PC-9 (cell line): ENCODE measurements around the gene PHF3. TPM values are rescaled to one million over a fixed set of nuclear protein-coding genes. Genes with fewer than 3 reads are reported as not detected.

Source experiments
- BruUV-seq: library from RNA; stranded (reverse); fragments of 400-500 nt; replicated peaks from 2 replicates; lab custom pipeline; 2021; lab: Mats Ljungman, UMichigan
- CTCF ChIA-PET: fragments of 300-600 bp; sonication (Branson Sonifier 250); formaldehyde crosslinking; loops from one replicate; lab custom pipeline; 2022; ENCODE audit warnings: antibody characterized with exemption; lab: Charles Lee
- POLR2A ChIA-PET: fragments of 300-600 bp; sonication (Branson Sonifier 250); formaldehyde crosslinking; loops from one replicate; lab custom pipeline; 2022; ENCODE audit warnings: antibody characterized with exemption; ENCODE audit not compliant: unreplicated experiment; lab: Charles Lee
- DNase-seq, 2 experiments: peaks; one replicate each; pipeline versions ENCODE4 v3.0.0 to v3.0.0-alpha.2; 2015 to 2022; ENCODE audit warnings: mixed read lengths in 1 of 2
- H2AFZ ChIP-seq: fragments of 200-600 bp; sonication (generic); 2 replicates; pipeline ENCODE4 v1.8.1; 2017; ENCODE audit warnings: antibody characterized with exemption
- H3F3A ChIP-seq: fragments of 200-600 bp; sonication (generic); 2 replicates; pipeline ENCODE4 v1.8.1; 2017; ENCODE audit warnings: antibody characterized with exemption, mild to moderate bottlenecking, low read depth; ENCODE audit not compliant: insufficient read depth
- H3K27ac ChIP-seq: fragments of 200-600 bp; sonication (generic); 2 replicates; pipeline ENCODE4 v1.6.1; 2016; ENCODE audit warnings: mixed run types
- H3K27me3 ChIP-seq: fragments of 200-600 bp; sonication (generic); 2 replicates; pipeline ENCODE4 v1.6.1; 2016; ENCODE audit warnings: low read depth, mixed run types; ENCODE audit not compliant: insufficient read depth
- H3K36me3 ChIP-seq: fragments of 200-600 bp; sonication (generic); 2 replicates; pipeline ENCODE4 v1.6.1; 2016; ENCODE audit warnings: low read depth, mixed run types
- H3K4me1 ChIP-seq: fragments of 200-600 bp; sonication (generic); replicated peaks from 2 replicates; pipeline ENCODE4 v1.6.1; 2016; ENCODE audit warnings: mixed run types; ENCODE audit not compliant: insufficient read depth
- H3K4me2 ChIP-seq: fragments of 200-600 bp; sonication (generic); 2 replicates; pipeline ENCODE4 v1.6.1; 2017; ENCODE audit warnings: mixed run types
- H3K4me3 ChIP-seq: fragments of 200-600 bp; sonication (generic); 2 replicates; pipeline ENCODE4 v1.6.1; 2016; ENCODE audit warnings: mixed run types
- H3K79me2 ChIP-seq: fragments of 200-600 bp; sonication (generic); 2 replicates; pipeline ENCODE4 v1.6.1; 2017; ENCODE audit warnings: low read depth, mixed run types
- H3K9me2 ChIP-seq: fragments of 200-600 bp; sonication (generic); 2 replicates; pipeline ENCODE4 v1.8.1; 2017; ENCODE audit warnings: mild to moderate bottlenecking; ENCODE audit not compliant: insufficient read depth
- H3K9me3 ChIP-seq: fragments of 200-600 bp; sonication (generic); 2 replicates; pipeline ENCODE4 v1.8.1; 2016; ENCODE audit warnings: low read depth; ENCODE audit not compliant: insufficient read depth
- H4K20me1 ChIP-seq: fragments of 200-600 bp; sonication (generic); 2 replicates; pipeline ENCODE4 v1.8.1; 2017; ENCODE audit not compliant: insufficient read depth
- EZH2 ChIP-seq: fragments of 200-600 bp; sonication (generic); IDR thresholded peaks from 2 replicates; pipeline ENCODE4 v1.8.0; 2017; ENCODE audit warnings: antibody characterized with exemption, low read depth
- intact Hi-C: fragments of 100-400 bp; cut with micrococcal nuclease; formaldehyde crosslinking; loops from one replicate; pipeline ENCODE4 v1.10.0; 2022; ENCODE audit not compliant: unreplicated experiment
- total RNA-seq: library from RNA; stranded (reverse); gene quantifications from 2 replicates; pipeline ENCODE4 v1.2.3, GENCODE V29; 2021
- TF ChIP-seq, protein P1 (sequence below): fragments of 200-600 bp; sonication (generic); conservative IDR thresholded peaks from 2 replicates; pipeline ENCODE4 v1.6.1; 2017; ENCODE audit warnings: mixed run types, antibody characterized with exemption, mild to moderate bottlenecking, moderate library complexity

The PHF3 gene
- total RNA-seq, 1 experiment from 2014 or later: 67.1 TPM

DNA sequence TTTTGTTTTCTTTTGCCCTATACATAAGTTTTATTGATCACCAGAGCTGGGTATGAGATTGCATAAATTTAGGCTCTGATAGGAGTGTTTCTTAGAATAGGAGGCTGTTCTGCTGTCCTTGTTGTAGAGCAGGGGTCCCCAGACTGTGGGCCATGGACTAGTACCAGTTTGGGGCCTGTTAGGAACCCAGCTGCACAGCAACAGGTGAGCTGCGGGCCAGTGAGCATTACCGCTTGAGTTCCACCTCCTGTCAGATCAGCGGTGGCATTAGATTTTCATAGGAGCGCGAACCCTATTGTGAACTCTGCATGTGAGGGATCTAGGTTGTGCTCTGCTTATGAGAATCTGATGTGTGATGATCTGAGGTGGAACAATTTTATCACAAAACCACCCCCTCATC is 26.2 kb downstream of the PHF3 start:
- POLR2A ChIA-PET: no interaction called here
- Histone ChIP-seq H2AFZ (no peak overlapping the region), H3F3A (no peaks in the 10 kb centered on the region), H3K9me3 (no peaks in the 10 kb centered on the region), H4K20me1 (peaks cover 29% of the 10 kb centered on the region; the same call in 1 of the 2 replicates), H3K27me3 (no peaks in the 10 kb centered on the region), H3K4me3 (no peak overlapping the region), H3K9me2 (no peaks in the 10 kb centered on the region), H3K27ac (no peak overlapping the region), H3K4me2 (no peak overlapping the region), H3K36me3 (no peaks in the 10 kb centered on the region), H3K4me1 (no peaks in the 10 kb centered on the region), H3K79me2 (peaks cover 95% of the 10 kb centered on the region)
- intact Hi-C loops: no loop called here
- CTCF ChIA-PET: no interaction called here
- DNase-seq: no peak
- TF ChIP-seq, protein P1, sequence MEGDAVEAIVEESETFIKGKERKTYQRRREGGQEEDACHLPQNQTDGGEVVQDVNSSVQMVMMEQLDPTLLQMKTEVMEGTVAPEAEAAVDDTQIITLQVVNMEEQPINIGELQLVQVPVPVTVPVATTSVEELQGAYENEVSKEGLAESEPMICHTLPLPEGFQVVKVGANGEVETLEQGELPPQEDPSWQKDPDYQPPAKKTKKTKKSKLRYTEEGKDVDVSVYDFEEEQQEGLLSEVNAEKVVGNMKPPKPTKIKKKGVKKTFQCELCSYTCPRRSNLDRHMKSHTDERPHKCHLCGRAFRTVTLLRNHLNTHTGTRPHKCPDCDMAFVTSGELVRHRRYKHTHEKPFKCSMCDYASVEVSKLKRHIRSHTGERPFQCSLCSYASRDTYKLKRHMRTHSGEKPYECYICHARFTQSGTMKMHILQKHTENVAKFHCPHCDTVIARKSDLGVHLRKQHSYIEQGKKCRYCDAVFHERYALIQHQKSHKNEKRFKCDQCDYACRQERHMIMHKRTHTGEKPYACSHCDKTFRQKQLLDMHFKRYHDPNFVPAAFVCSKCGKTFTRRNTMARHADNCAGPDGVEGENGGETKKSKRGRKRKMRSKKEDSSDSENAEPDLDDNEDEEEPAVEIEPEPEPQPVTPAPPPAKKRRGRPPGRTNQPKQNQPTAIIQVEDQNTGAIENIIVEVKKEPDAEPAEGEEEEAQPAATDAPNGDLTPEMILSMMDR: no peak
- no peak for TF ChIP-seq EZH2
- no TSS peak for BruUV-seq

DNA sequence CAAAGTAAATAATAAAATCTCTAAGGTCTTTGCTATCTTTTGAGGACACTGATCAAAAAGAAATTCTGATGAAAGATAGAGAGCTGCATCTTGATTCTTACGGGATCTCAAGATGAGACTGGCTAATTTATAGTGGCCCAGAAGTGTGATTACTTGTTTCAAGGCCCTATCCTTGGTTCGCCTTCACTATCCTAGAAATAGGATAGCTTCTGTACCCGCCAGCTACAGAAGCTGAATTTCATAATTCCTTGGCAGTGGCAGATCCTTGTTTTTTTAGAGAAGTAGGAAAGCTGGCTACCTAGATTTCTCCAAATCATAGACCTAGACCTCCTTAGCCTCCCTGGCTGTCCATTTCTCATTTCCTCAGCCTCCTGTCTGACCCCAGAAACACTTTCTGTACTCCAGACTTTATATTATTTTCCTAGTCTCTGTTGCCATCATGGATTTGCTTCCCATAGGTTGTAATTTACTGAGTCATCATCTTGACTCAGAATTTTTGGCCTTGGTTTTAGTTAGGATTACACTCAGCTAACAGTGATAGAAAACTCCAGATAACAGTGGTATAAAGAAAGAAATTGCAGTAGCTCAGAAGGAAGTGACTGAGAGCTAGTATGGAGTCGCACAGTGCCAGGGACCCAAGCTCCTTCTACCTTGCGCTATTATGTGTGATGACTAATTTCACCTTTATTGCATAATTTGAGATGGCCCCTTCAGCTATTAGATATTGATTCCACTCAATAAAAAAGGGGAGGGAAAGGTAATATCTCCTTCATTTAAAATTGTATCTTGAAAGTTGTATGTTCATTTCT is 27.7 kb downstream of the PHF3 start:
- no peaks in the 10 kb centered on the region for H3K36me3 ChIP-seq
- no peak overlapping the region for H3K4me3 ChIP-seq
- ChIA-PET CTCF (no interaction called here), POLR2A (interaction anchor here (0.5 to 0.6 kb wide), 2 partner anchors 16 to 61 kb away, joined by 4 read pairs; no protein-coding TSS in a partner anchor)
- no peaks in the 10 kb centered on the region for H3K27me3 ChIP-seq
- no TSS peak for BruUV-seq
- no peaks in the 10 kb centered on the region for H3F3A ChIP-seq
- intact Hi-C loops: no loop called here
- no peaks in the 10 kb centered on the region for H3K4me1 ChIP-seq
- H4K20me1 ChIP-seq: 0 out of 2 replicates have a peak, but pooled peaks cover 24% of the 10 kb centered on the region
- H3K9me2 ChIP-seq: no peaks in the 10 kb centered on the region
- H3K9me3 ChIP-seq: no peaks in the 10 kb centered on the region
- TF ChIP-seq EZH2: no peak
- TF ChIP-seq, protein P1: no peak
- H2AFZ ChIP-seq: no peak overlapping the region
- no peak for DNase-seq
- peaks cover 95% of the 10 kb centered on the region for H3K79me2 ChIP-seq
- H3K27ac ChIP-seq: no peak overlapping the region
- no peak overlapping the region for H3K4me2 ChIP-seq

DNA sequence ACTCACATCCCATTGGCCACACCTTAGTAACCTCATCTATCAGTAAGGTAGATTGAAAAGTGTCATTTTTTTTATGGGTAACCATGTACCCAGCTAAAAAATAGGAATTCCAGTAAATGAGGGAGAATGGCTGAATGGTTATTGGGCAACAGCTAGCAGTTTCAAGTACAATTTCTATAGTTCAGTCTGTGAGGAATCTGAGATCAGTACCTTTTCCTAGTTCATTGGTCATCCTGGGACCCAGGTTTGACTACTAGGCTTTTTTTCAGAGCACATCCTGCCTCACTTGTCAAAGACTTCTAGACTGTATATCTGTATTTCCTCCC is 28.3 kb downstream of the PHF3 start:
- no peak overlapping the region for H3K4me2 ChIP-seq
- H3K79me2 ChIP-seq: peaks cover 95% of the 10 kb centered on the region
- H3K27me3 ChIP-seq: no peaks in the 10 kb centered on the region
- H3K9me3 ChIP-seq: no peaks in the 10 kb centered on the region
- H3K4me3 ChIP-seq: no peak overlapping the region
- no TSS peak for BruUV-seq
- H3F3A ChIP-seq: peaks cover 4% of the 10 kb centered on the region; the same call in 1 of the 2 replicates
- no peaks in the 10 kb centered on the region for H3K36me3 ChIP-seq
- CTCF ChIA-PET: no interaction called here
- H2AFZ ChIP-seq: no peak overlapping the region
- H3K4me1 ChIP-seq: no peaks in the 10 kb centered on the region
- no peak overlapping the region for H3K27ac ChIP-seq
- no peak for TF ChIP-seq EZH2
- TF ChIP-seq, protein P1: no peak
- 0 out of 2 replicates have a peak, but pooled peaks cover 24% of the 10 kb centered on the region for H4K20me1 ChIP-seq
- no peaks in the 10 kb centered on the region for H3K9me2 ChIP-seq
- POLR2A ChIA-PET: no interaction called here
- intact Hi-C loops: no loop called here
- DNase-seq: no peak
